ENCODE data around the gene KCTD7.
"Not testable (repeated sequence)": the region's sequence is repeated elsewhere in the genome, so short reads cannot be mapped to it uniquely, and the experiment has no call there.

DNA sequence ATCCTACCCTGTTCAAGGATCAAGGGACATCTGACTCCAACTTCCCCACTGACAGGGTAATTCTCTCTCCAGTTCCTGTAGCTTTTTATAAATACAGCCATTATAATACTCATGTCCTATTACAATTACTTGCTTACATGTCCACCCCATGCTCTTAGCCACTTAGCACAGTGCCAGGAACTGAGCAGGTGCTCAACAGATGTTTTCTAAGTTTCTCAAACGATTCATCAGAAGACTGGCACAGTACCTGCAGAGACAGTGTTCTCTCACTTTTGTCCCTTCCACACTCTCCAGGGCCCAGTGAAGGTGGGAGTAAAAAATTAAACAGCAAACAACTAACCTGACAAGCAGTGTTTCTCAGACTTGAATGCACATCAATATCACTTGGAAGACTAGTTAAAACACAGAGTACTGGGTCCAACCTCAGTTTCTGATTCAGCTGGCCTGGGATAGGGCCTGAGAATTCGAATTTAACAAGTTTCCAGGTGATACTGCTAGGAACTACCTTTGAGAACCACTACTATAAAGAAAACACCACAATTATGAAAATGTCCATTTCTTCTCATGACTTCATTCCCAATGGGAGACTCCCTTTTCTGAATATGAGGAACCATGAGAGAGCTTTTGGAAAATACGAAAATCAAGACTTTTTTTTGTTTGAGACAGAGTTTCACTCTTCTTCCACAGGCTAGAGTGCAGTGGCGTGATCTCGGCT, 39.7 kb upstream of the KCTD7 start:
- not testable (repeated sequence) for TF ChIP-seq EP300 (conservative IDR thresholded peaks at IDR 0.05; ENCODE audit: poor library complexity, severe bottlenecking); POLR2AphosphoS5 (IDR thresholded peaks at IDR 0.05); MXI1 (conservative IDR thresholded peaks at IDR 0.05; ENCODE audit: poor library complexity, severe bottlenecking); TAF1 (IDR thresholded peaks at IDR 0.05; ENCODE audit: low read depth); EZH2 (IDR thresholded peaks at IDR 0.05; ENCODE audit: borderline replicate concordance, insufficient read depth, low read length, poor library complexity, severe bottlenecking); RAD21 (conservative IDR thresholded peaks at IDR 0.05); SMC3 (conservative IDR thresholded peaks at IDR 0.05; ENCODE audit: poor library complexity)
- TF ChIP-seq, protein P1, sequence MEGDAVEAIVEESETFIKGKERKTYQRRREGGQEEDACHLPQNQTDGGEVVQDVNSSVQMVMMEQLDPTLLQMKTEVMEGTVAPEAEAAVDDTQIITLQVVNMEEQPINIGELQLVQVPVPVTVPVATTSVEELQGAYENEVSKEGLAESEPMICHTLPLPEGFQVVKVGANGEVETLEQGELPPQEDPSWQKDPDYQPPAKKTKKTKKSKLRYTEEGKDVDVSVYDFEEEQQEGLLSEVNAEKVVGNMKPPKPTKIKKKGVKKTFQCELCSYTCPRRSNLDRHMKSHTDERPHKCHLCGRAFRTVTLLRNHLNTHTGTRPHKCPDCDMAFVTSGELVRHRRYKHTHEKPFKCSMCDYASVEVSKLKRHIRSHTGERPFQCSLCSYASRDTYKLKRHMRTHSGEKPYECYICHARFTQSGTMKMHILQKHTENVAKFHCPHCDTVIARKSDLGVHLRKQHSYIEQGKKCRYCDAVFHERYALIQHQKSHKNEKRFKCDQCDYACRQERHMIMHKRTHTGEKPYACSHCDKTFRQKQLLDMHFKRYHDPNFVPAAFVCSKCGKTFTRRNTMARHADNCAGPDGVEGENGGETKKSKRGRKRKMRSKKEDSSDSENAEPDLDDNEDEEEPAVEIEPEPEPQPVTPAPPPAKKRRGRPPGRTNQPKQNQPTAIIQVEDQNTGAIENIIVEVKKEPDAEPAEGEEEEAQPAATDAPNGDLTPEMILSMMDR (IDR thresholded peaks at IDR 0.05; ENCODE audit: poor library complexity, severe bottlenecking), result not testable (repeated sequence)
- TF ChIP-seq, protein P2, sequence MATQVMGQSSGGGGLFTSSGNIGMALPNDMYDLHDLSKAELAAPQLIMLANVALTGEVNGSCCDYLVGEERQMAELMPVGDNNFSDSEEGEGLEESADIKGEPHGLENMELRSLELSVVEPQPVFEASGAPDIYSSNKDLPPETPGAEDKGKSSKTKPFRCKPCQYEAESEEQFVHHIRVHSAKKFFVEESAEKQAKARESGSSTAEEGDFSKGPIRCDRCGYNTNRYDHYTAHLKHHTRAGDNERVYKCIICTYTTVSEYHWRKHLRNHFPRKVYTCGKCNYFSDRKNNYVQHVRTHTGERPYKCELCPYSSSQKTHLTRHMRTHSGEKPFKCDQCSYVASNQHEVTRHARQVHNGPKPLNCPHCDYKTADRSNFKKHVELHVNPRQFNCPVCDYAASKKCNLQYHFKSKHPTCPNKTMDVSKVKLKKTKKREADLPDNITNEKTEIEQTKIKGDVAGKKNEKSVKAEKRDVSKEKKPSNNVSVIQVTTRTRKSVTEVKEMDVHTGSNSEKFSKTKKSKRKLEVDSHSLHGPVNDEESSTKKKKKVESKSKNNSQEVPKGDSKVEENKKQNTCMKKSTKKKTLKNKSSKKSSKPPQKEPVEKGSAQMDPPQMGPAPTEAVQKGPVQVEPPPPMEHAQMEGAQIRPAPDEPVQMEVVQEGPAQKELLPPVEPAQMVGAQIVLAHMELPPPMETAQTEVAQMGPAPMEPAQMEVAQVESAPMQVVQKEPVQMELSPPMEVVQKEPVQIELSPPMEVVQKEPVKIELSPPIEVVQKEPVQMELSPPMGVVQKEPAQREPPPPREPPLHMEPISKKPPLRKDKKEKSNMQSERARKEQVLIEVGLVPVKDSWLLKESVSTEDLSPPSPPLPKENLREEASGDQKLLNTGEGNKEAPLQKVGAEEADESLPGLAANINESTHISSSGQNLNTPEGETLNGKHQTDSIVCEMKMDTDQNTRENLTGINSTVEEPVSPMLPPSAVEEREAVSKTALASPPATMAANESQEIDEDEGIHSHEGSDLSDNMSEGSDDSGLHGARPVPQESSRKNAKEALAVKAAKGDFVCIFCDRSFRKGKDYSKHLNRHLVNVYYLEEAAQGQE (IDR thresholded peaks at IDR 0.05; ENCODE audit: borderline replicate concordance), result not testable (repeated sequence)
